NOMO-1 treated with DMSO at 0.1 percent for 48 hours (cell line): ENCODE results near the gene MZF1.

Experiments
- DNase-seq: peaks from one replicate; lab custom pipeline; 2025; ENCODE audit not compliant: unreplicated experiment; lab: John Stamatoyannopoulos, UW

Gene MZF1

GRCh38 chr19:58515259-58515658 is 57.9 kb downstream of the MZF1 start:
- DNase-seq: no peak

- no peak for DNase-seq
These were observed 58.5 kb downstream of the MZF1 start for GRCh38 chr19:58514564-58515022.

GRCh38 chr19:58513694-58514563 is 59.2 kb downstream of the MZF1 start:
- DNase-seq: peak; percentile 89

DNA sequence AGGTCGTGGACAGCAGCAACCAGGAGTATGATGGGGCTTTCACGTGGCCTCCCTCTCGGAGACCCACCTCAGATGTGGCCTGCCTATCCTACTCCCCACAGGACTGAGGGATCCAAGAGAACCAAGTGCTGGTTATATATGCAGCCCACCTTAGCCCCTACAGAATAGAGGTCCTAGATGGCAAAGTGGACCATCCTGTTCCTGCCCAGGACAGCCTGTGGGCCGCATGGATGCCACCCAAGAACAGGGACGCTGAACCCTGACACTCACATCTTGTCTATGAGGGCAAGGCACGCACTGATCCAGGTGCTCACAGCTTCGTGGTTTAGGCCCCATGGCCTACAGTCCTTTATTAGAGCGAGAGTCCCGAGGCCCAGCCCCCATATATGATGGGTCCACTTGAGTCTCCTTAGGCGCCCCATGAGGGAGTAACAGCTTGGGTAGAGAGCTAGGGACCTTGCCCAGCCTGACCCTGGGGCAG is 59.9 kb downstream of the MZF1 start:
- DNase-seq: no peak
